Mesothelial cell of epicardium (in vitro differentiated cells): ENCODE results near the gene ZP2. TPM values are rescaled to one million over a fixed set of nuclear protein-coding genes. Genes with fewer than 3 reads are reported as not detected.
"Not testable (repeated sequence)": the region's sequence is repeated elsewhere in the genome, so short reads cannot be mapped to it uniquely, and the experiment has no call there.

Source experiments
- DNase-seq, 2 experiments: peaks; one replicate each; pipeline ENCODE4 v3.0.0; 2021; ENCODE audit warnings: low spot score in 2 of 2; ENCODE audit not compliant: unreplicated experiment in 2 of 2
- H3K27ac Mint-ChIP-seq: 2 replicates; pipeline ENCODE4 v1.8.0; 2021; ENCODE audit warnings: mixed read lengths
- H3K27me3 Mint-ChIP-seq: 2 replicates; pipeline ENCODE4 v1.8.0; 2021; ENCODE audit warnings: low read depth, mixed read lengths
- H3K36me3 Mint-ChIP-seq: 2 replicates; pipeline ENCODE4 v1.8.0; 2021; ENCODE audit warnings: mixed read lengths
- H3K4me1 Mint-ChIP-seq: 2 replicates; pipeline ENCODE4 v1.8.0; 2021; ENCODE audit warnings: mixed read lengths
- H3K4me3 Mint-ChIP-seq: 2 replicates; pipeline ENCODE4 v1.8.0; 2021; ENCODE audit warnings: mild to moderate bottlenecking, moderate library complexity, mixed read lengths
- H3K9me3 Mint-ChIP-seq: 2 replicates; pipeline ENCODE4 v1.8.0; 2021; ENCODE audit warnings: mixed read lengths
- CTCF ChIP-seq: fragments of 200-600 bp; sonication (generic); IDR thresholded peaks from one replicate; pipeline ENCODE4 v1.5.0; 2021; ENCODE audit warnings: antibody characterized with exemption; ENCODE audit not compliant: unreplicated experiment
- total RNA-seq: library from RNA; stranded (reverse); gene quantifications from 3 replicates; pipeline ENCODE4 v1.2.1, GENCODE V29; 2021

ZP2 gene
- total RNA-seq, 1 donor from 2014 or later, result not detected

- H3K27me3 Mint-ChIP-seq, result no peaks in the 10 kb centered on the region
- H3K27ac Mint-ChIP-seq, result no peak overlapping the region
- H3K4me1 Mint-ChIP-seq, result peaks cover 5% of the 10 kb centered on the region
- H3K36me3 Mint-ChIP-seq, result no peaks in the 10 kb centered on the region
- no peak overlapping the region for H3K4me3 Mint-ChIP-seq
- H3K9me3 Mint-ChIP-seq, result peaks cover 3% of the 10 kb centered on the region
- TF ChIP-seq CTCF, result no peak
- DNase-seq, result no peak
Measured at GRCh38 chr16:21203155-21203797, 8.1 kb downstream of the ZP2 start.

- Mint-ChIP-seq H3K9me3 (no peaks in the 10 kb centered on the region), H3K4me3 (no peak overlapping the region), H3K36me3 (no peaks in the 10 kb centered on the region), H3K27me3 (peaks cover 1% of the 10 kb centered on the region), H3K4me1 (peaks cover 5% of the 10 kb centered on the region), H3K27ac (no peak overlapping the region)
- DNase-seq, result no peak
- no peak for TF ChIP-seq CTCF
Measured at GRCh38 chr16:21199607-21200218, 11.7 kb downstream of the ZP2 start.

- Mint-ChIP-seq H3K4me3 (no peak overlapping the region), H3K36me3 (no peaks in the 10 kb centered on the region), H3K27me3 (peaks cover 6% of the 10 kb centered on the region), H3K9me3 (no peaks in the 10 kb centered on the region), H3K27ac (no peak overlapping the region), H3K4me1 (no peaks in the 10 kb centered on the region)
- no peak for DNase-seq
- no peak for TF ChIP-seq CTCF
Measured at GRCh38 chr16:21197621-21198020, 13.8 kb downstream of the ZP2 start.

GRCh38 chr16:21197112-21197511, 14.3 kb downstream of the ZP2 start:
- H3K27me3 Mint-ChIP-seq, result peaks cover 6% of the 10 kb centered on the region
- no peaks in the 10 kb centered on the region for H3K36me3 Mint-ChIP-seq
- no peak overlapping the region for H3K4me3 Mint-ChIP-seq
- TF ChIP-seq CTCF, result no peak
- H3K27ac Mint-ChIP-seq, result no peak overlapping the region
- no peak for DNase-seq
- H3K4me1 Mint-ChIP-seq, result no peaks in the 10 kb centered on the region
- H3K9me3 Mint-ChIP-seq, result no peaks in the 10 kb centered on the region

- DNase-seq, H3K4me3 Mint-ChIP-seq, H3K27ac Mint-ChIP-seq, H3K36me3 Mint-ChIP-seq, H3K9me3 Mint-ChIP-seq, H3K27me3 Mint-ChIP-seq, H3K4me1 Mint-ChIP-seq: not testable (repeated sequence)
Measured at GRCh38 chr16:21195330-21195729, 16.0 kb downstream of the ZP2 start.

GRCh38 chr16:21194771-21195301, 16.5 kb downstream of the ZP2 start:
- Mint-ChIP-seq H3K4me3 (no peak overlapping the region), H3K4me1 (no peaks in the 10 kb centered on the region), H3K9me3 (peaks cover 7% of the 10 kb centered on the region), H3K27ac (no peak overlapping the region), H3K27me3 (peaks cover 8% of the 10 kb centered on the region), H3K36me3 (no peaks in the 10 kb centered on the region)
- no peak for DNase-seq
- no peak for TF ChIP-seq CTCF
